ENCODE data around the gene CRACDL.
"Not testable (repeated sequence)": the region's sequence is repeated elsewhere in the genome, so short reads cannot be mapped to it uniquely, and the experiment has no call there.

The CRACDL gene

GRCh38 chr2:98772536-98772935 lies 163.5 kb downstream of the CRACDL start:
- DNase-seq = no peak

GRCh38 chr2:98771721-98772524 lies 164.1 kb downstream of the CRACDL start:
- DNase-seq = no peak

- no peak for DNase-seq
Observed at GRCh38 chr2:98771264-98771663, 164.8 kb downstream of the CRACDL start.

GRCh38 chr2:98769784-98770183 lies 166.2 kb downstream of the CRACDL start:
- no peak for DNase-seq

GRCh38 chr2:98769114-98769476 lies 166.9 kb downstream of the CRACDL start:
- DNase-seq = no peak

- DNase-seq = no peak
Observed at GRCh38 chr2:98768384-98769113, 167.5 kb downstream of the CRACDL start.

GRCh38 chr2:98764499-98764898 lies 171.5 kb downstream of the CRACDL start:
- DNase-seq = no peak

- no peak for DNase-seq
Observed at GRCh38 chr2:98763209-98763951, 172.6 kb downstream of the CRACDL start.

GRCh38 chr2:98761909-98762308 lies 174.1 kb downstream of the CRACDL start:
- DNase-seq = no peak

GRCh38 chr2:98761267-98761781 lies 174.7 kb downstream of the CRACDL start:
- no peak for DNase-seq

GRCh38 chr2:98759827-98760625 lies 176.0 kb downstream of the CRACDL start:
- DNase-seq = no peak

GRCh38 chr2:98759338-98759737 lies 176.7 kb downstream of the CRACDL start:
- no peak for DNase-seq

GRCh38 chr2:98757904-98758421 lies 178.1 kb downstream of the CRACDL start:
- DNase-seq = no peak

GRCh38 chr2:98753801-98754200 lies 182.2 kb downstream of the CRACDL start:
- DNase-seq = no peak

GRCh38 chr2:98752711-98753110 lies 183.3 kb downstream of the CRACDL start:
- DNase-seq = not testable (repeated sequence)

GRCh38 chr2:98751748-98752147 lies 184.3 kb downstream of the CRACDL start:
- no peak for DNase-seq

- no peak for DNase-seq
Observed at GRCh38 chr2:98750593-98751282, 185.3 kb downstream of the CRACDL start.

GRCh38 chr2:98749066-98749450 lies 187.0 kb downstream of the CRACDL start:
- no peak for DNase-seq

- no peak for DNase-seq
Observed at GRCh38 chr2:98748292-98749065, 187.5 kb downstream of the CRACDL start.

GRCh38 chr2:98747888-98748287 lies 188.1 kb downstream of the CRACDL start:
- no peak for DNase-seq

- DNase-seq = no peak
Observed at GRCh38 chr2:98746426-98746825, 189.6 kb downstream of the CRACDL start.

Data from T1000 (cell line).